ENCODE results near the gene TPRN. TPM values are rescaled to one million over a fixed set of nuclear protein-coding genes. Genes with fewer than 3 reads are reported as not detected.

The TPRN gene
- total RNA-seq, 4 donors from 2014 or later = 76.2 to 228 (median 117) TPM

DNA sequence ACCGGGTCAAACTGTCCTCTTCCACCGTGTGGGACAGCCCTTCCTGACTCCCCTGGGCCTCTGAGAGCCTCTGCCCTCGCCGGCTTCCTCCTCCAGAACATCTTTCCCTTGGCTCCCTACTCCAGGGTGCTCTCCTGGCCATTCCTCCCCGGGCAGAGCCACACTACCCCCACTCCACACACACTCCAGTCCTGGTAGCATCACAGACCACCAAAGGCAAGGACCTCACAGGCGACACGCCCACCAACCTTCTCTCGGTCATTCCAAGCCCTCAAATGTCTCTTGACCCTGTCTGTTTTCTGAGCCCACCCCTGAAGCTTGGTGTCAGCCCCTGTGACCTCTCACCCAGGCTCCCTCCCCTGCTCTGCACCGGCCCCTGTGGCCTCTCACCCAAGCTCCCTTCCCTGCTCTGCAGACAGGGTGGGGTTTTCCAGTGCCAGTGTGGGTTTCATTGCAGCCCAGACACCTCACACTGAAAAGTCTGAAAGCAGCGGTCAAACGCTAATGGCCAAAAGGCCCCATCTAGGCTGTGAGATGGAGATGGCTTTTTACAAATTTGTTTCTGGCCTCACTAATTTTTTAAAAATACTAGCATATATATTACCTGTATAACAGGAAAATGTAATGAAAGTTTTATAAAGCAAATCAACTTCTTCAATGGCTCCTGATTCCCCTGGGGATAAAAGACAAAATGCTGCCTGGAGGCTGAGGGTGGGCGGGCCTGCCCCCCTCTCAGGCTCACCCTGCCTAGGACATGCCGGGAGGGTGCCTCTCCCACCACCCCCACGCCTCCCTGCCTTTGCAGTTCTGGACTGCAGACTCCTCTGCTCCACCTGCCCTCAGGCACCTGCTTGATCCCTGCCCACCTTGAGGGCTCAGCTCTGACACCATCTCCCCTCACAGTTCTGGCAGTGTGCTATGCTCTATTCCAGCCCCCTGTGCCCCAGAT lies 41.2 kb downstream of the TPRN start:
- Histone ChIP-seq H3K27me3 (peaks cover 94% of the 10 kb centered on the region), H3K4me1 (peaks cover 9 to 30% (median 27%) of the 10 kb centered on the region in 4 donors), H3K36me3 (no peaks in the 10 kb centered on the region), H3K27ac (no peak overlapping the region), H3K9me3 (no peaks in the 10 kb centered on the region), H3K4me3 (no peak overlapping the region)
- WGBS, 2 donors (ENCODE audit: low coverage in 1 of 2) = 35 to 40% methylated on average over 6 to 14 of the region's 14 CpGs
- in situ Hi-C loops (cut with MboI; ENCODE audit: low pct_ligation_motif_present in 1 of 4, low pct_unique_long_range_greater_than_20kb in 1 of 4, low sequenced_read_pairs in 3 of 4) (no loop called here), intact Hi-C loops (cut with DNase I; ENCODE audit: low total_unique reads) (no loop called here)
- TF ChIP-seq, protein P1, sequence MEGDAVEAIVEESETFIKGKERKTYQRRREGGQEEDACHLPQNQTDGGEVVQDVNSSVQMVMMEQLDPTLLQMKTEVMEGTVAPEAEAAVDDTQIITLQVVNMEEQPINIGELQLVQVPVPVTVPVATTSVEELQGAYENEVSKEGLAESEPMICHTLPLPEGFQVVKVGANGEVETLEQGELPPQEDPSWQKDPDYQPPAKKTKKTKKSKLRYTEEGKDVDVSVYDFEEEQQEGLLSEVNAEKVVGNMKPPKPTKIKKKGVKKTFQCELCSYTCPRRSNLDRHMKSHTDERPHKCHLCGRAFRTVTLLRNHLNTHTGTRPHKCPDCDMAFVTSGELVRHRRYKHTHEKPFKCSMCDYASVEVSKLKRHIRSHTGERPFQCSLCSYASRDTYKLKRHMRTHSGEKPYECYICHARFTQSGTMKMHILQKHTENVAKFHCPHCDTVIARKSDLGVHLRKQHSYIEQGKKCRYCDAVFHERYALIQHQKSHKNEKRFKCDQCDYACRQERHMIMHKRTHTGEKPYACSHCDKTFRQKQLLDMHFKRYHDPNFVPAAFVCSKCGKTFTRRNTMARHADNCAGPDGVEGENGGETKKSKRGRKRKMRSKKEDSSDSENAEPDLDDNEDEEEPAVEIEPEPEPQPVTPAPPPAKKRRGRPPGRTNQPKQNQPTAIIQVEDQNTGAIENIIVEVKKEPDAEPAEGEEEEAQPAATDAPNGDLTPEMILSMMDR (IDR thresholded peaks at IDR 0.05) = no peak
- TF ChIP-seq POLR2A (IDR thresholded peaks at IDR 0.05) (no peak), EP300 (IDR thresholded peaks at IDR 0.05; ENCODE audit: low read depth) (no peak), POLR2AphosphoS5 (IDR thresholded peaks at IDR 0.05) (no peak)
- DNase-seq = no peak

DNA sequence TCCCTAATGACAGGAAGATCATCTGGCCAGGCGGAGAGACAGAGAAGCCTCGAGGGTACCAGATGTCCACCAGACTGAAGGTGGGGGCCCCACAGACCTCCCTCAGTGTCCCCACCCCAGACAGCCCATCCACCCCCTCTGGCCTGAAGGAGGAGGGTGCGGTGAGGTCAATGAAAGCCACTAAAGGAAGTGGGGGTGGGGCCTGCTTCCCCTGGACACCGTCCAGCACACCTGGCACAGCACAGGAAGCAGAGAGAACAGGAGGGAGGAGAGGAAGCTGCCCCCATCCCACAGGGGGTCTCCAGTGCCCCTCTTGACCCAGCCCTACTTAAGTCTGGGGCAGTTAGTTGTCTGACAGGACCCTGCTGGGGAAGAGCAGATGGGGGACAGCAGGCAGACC lies 41.9 kb downstream of the TPRN start:
- Histone ChIP-seq H3K27ac (no peak overlapping the region), H3K36me3 (no peaks in the 10 kb centered on the region), H3K27me3 (peaks cover 86% of the 10 kb centered on the region), H3K4me1 (peaks cover 9 to 29% (median 27%) of the 10 kb centered on the region in 4 donors), H3K9me3 (no peaks in the 10 kb centered on the region), H3K4me3 (no peak overlapping the region)
- TF ChIP-seq EP300 (IDR thresholded peaks at IDR 0.05; ENCODE audit: low read depth) (no peak), POLR2AphosphoS5 (IDR thresholded peaks at IDR 0.05) (no peak), POLR2A (IDR thresholded peaks at IDR 0.05) (no peak)
- WGBS, 2 donors (ENCODE audit: low coverage in 1 of 2) = 20% methylated on average over 4 of the region's 4 CpGs; no CpG with 5 or more reads in 1 of the 2 donors
- intact Hi-C loops (cut with DNase I; ENCODE audit: low total_unique reads) = no loop called here
- in situ Hi-C loops (cut with MboI; ENCODE audit: low pct_ligation_motif_present in 1 of 4, low pct_unique_long_range_greater_than_20kb in 1 of 4, low sequenced_read_pairs in 3 of 4) = no loop called here
- DNase-seq = peak; percentile 41

DNA sequence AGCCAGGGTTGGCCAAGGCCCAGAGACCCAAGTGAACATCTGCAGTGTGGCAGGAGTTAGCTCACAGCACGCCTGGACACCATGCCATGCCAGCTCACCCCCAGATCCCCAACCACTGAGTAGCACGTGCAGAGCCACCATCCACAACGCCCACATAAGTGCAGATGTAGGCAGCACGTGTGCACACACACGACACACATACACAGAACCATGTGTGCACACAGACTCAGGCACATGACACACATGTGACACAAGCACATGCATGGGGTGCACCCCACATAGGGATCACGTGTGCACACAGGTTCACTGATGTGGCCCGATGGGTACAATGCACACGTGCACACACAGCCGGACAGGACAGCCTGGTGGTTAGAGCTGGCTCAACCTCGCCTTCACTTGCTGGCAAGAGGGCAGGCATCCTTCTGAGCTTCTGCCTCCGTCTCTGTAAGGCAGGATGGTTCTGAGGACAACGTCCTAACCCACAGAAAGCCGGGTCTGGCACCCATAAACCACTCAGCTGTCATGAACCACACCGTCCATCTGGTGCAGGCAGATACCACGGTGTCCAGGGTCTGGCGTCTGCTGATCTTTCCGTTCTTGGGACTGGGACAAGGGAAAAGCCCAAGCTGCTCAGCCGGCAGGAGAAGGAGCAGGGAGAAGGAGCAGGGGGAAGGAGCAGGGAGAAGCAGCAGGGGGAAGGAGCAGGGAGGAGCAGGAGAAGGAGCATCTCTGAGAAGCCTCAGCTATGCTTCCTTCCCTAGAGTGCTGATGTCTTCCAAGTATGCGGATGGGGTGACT lies 42.7 kb downstream of the TPRN start:
- H3K27me3 ChIP-seq = peaks cover 78% of the 10 kb centered on the region
- no peaks in the 10 kb centered on the region for H3K36me3 ChIP-seq
- no peak overlapping the region for H3K27ac ChIP-seq
- DNase-seq = no peak
- intact Hi-C loops (cut with DNase I; ENCODE audit: low total_unique reads) = no loop called here
- WGBS, 2 donors (ENCODE audit: low coverage in 1 of 2) = 18 to 46% methylated on average over 2 to 19 of the region's 19 CpGs
- in situ Hi-C loops (cut with MboI; ENCODE audit: low pct_ligation_motif_present in 1 of 4, low pct_unique_long_range_greater_than_20kb in 1 of 4, low sequenced_read_pairs in 3 of 4) = no loop called here
- TF ChIP-seq POLR2A (IDR thresholded peaks at IDR 0.05) (no peak), POLR2AphosphoS5 (IDR thresholded peaks at IDR 0.05) (no peak), EP300 (IDR thresholded peaks at IDR 0.05; ENCODE audit: low read depth) (no peak)
- TF ChIP-seq, protein P1 (IDR thresholded peaks at IDR 0.05) = no peak
- no peaks in the 10 kb centered on the region for H3K9me3 ChIP-seq
- H3K4me3 ChIP-seq = no peak overlapping the region
- peaks cover 4 to 22% (median 19%) of the 10 kb centered on the region in 4 donors for H3K4me1 ChIP-seq

GRCh38 chr9:137156567-137157375 lies 43.8 kb downstream of the TPRN start:
- peaks cover 0 to 12% (median 8%) of the 10 kb centered on the region in 4 donors for H3K4me1 ChIP-seq
- TF ChIP-seq POLR2A (IDR thresholded peaks at IDR 0.05) (no peak), EP300 (IDR thresholded peaks at IDR 0.05; ENCODE audit: low read depth) (no peak), POLR2AphosphoS5 (IDR thresholded peaks at IDR 0.05) (no peak)
- TF ChIP-seq, protein P1 (IDR thresholded peaks at IDR 0.05) = no peak
- intact Hi-C loops (cut with DNase I; ENCODE audit: low total_unique reads) = no loop called here
- no peaks in the 10 kb centered on the region for H3K9me3 ChIP-seq
- in situ Hi-C loops (cut with MboI; ENCODE audit: low pct_ligation_motif_present in 1 of 4, low pct_unique_long_range_greater_than_20kb in 1 of 4, low sequenced_read_pairs in 3 of 4) = no loop called here
- peak; percentile 32 for DNase-seq
- H3K4me3 ChIP-seq = no peak overlapping the region
- H3K27ac ChIP-seq = no peak overlapping the region
- WGBS, 2 donors (ENCODE audit: low coverage in 1 of 2) = 20% methylated on average over 55 of the region's 65 CpGs; no CpG with 5 or more reads in 1 of the 2 donors
- no peaks in the 10 kb centered on the region for H3K36me3 ChIP-seq
- peaks cover 68% of the 10 kb centered on the region for H3K27me3 ChIP-seq

Measured in transverse colon (tissue), 4 donors.